ENCODE results near the gene GRM6.

Gene GRM6

GRCh38 chr5:178991190-178992145 is 3.7 kb downstream of the GRM6 start:
- Mint-ChIP-seq H3K4me3 (no peak overlapping the region), H3K27me3 (peaks cover 38% of the 10 kb centered on the region), H3K36me3 (ENCODE audit: low read depth) (no peaks in the 10 kb centered on the region), H3K4me1 (ENCODE audit: low read depth) (no peaks in the 10 kb centered on the region), H3K27ac (no peak overlapping the region), H3K9me3 (peaks cover 62% of the 10 kb centered on the region)
- intact Hi-C loops (cut with micrococcal nuclease), result no loop called here

DNA sequence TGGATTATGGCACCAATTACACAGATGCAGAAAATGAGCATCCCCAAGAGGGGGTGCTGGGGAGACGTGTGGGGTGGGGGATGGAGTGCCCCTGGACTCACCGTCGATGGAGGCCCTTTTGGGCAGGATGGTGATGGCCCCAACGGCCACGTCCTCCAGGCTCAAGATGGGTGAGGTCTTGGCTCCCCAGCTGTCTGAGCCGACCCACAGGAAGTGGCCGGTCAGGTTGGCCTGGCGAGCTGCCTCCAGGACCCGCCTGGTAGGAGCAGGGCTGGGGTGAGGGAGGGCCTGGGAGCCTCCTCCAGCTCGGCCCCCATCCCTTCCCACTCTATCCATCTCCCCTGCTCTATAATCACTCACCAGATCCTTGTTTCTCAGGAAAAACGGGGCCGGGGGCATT is 4.6 kb downstream of the GRM6 start:
- no peak overlapping the region for H3K27ac Mint-ChIP-seq
- intact Hi-C loops (cut with micrococcal nuclease), result no loop called here
- no peak overlapping the region for H3K4me3 Mint-ChIP-seq
- no peaks in the 10 kb centered on the region for H3K36me3 Mint-ChIP-seq (ENCODE audit: low read depth)
- H3K4me1 Mint-ChIP-seq (ENCODE audit: low read depth), result no peaks in the 10 kb centered on the region
- peaks cover 33% of the 10 kb centered on the region for H3K27me3 Mint-ChIP-seq
- peaks cover 72% of the 10 kb centered on the region for H3K9me3 Mint-ChIP-seq

DNA sequence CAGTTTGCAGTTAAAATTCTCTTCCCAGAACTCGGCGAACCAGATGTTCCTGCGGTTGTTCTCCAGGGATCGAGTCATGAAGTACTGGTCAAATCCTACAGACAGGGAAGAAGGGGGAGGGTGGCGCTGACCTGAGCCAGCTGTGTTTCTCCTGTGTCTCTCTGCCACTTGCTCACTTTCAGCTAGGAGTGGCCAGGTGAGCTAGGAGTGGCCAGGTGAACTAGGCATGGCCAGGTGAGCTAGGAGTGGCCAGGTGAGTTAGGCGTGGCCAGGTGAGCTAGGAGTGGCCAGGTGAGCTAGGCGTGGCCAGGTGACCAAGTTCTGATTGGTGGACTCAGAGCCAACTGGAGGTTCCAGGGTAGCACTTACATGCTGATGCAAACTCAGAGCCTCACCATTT is 5.8 kb downstream of the GRM6 start:
- Mint-ChIP-seq H3K27ac (no peak overlapping the region), H3K9me3 (peaks cover 83% of the 10 kb centered on the region), H3K36me3 (ENCODE audit: low read depth) (no peaks in the 10 kb centered on the region), H3K4me1 (ENCODE audit: low read depth) (no peaks in the 10 kb centered on the region), H3K4me3 (no peak overlapping the region), H3K27me3 (peaks cover 27% of the 10 kb centered on the region)
- intact Hi-C loops (cut with micrococcal nuclease), result no loop called here

GRCh38 chr5:178988436-178989220 is 6.5 kb downstream of the GRM6 start:
- peaks cover 20% of the 10 kb centered on the region for H3K27me3 Mint-ChIP-seq
- intact Hi-C loops (cut with micrococcal nuclease), result no loop called here
- no peak overlapping the region for H3K27ac Mint-ChIP-seq
- no peak overlapping the region for H3K4me3 Mint-ChIP-seq
- H3K4me1 Mint-ChIP-seq (ENCODE audit: low read depth), result no peaks in the 10 kb centered on the region
- H3K36me3 Mint-ChIP-seq (ENCODE audit: low read depth), result no peaks in the 10 kb centered on the region
- H3K9me3 Mint-ChIP-seq, result peaks cover 90% of the 10 kb centered on the region

DNA sequence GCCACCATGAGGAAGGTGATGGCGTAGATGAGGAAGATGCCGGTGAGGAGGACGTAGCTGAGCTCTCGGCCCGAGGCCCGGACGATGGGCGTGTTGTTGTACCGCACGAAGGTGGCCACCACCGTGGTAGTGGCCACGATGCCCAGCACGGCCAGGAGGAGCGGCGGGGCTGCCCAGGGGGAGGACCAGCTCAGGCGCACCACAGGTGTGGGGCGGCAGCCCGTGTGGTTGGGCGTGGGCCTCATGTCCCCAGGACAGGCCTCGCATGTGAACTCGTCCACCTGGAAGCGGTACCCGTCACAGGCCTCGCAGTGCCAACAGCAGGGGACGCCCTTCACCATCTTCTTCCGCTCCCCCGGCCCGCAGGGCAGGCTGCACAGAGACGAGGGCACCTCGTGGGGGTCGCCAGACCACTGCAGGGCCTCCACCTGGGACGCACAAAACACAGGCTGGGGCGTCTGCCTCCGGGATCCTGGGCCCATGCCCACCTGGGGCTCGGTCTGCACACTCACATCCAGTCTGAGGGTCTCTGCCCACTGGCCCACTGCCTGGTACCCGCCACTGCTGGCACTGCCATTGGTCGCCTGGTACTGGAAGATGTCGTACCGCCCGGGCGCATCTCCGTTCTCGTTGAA is 8.7 kb downstream of the GRM6 start:
- Mint-ChIP-seq H3K9me3 (peaks cover 99% of the 10 kb centered on the region), H3K4me1 (ENCODE audit: low read depth) (no peaks in the 10 kb centered on the region), H3K4me3 (no peak overlapping the region), H3K27me3 (no peaks in the 10 kb centered on the region), H3K27ac (no peak overlapping the region), H3K36me3 (ENCODE audit: low read depth) (no peaks in the 10 kb centered on the region)
- intact Hi-C loops (cut with micrococcal nuclease), result no loop called here

DNA sequence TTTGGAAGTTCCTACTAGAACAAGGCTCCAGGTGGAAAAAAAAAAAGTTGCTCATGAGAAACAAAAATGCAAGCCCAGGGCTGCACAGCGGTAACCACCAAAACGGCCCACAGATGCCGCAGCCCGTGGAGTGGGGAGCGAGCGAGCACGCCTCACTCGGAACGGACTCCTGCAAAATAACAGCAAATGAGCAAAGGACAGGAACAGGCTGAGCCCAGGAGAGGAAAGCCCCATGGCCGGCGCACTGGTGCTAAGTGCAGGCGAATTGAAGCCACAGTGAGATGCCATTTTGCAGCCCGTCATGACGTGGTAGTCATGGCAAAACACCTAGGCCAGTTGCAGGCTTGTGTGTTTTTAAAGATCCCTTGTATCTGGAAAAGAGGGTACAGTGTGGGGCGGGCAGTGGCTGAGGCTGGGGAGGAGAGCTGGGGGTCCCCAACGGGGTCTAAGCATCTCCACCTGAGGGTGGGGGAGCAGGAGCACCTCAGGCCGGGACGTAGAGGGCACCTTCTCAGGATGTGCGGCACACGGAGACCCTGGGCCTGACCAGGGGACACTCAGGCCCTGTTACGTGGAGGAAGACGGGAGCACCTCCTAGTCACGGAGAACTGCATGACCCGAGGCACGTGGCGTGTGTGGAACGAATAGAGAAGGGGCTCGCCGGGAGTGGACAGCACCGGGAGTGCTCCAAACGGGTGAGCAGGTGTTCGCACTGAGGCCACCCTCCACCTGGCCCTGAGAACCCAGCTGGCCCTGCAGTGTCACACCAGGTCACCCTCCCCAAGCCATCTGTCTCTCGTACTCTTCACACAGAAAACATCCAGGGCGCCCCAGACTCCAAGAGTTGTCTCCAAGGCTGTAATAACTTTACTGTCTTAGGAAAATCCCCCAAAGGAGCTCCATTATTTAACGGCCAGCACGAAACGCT is 10.7 kb downstream of the GRM6 start:
- H3K27me3 Mint-ChIP-seq, result no peaks in the 10 kb centered on the region
- H3K36me3 Mint-ChIP-seq (ENCODE audit: low read depth), result no peaks in the 10 kb centered on the region
- H3K4me1 Mint-ChIP-seq (ENCODE audit: low read depth), result no peaks in the 10 kb centered on the region
- peaks cover 99% of the 10 kb centered on the region for H3K9me3 Mint-ChIP-seq
- intact Hi-C loops (cut with micrococcal nuclease), result no loop called here
- no peak overlapping the region for H3K4me3 Mint-ChIP-seq
- H3K27ac Mint-ChIP-seq, result no peak overlapping the region

GRCh38 chr5:178983728-178984127 is 11.4 kb downstream of the GRM6 start:
- H3K27ac Mint-ChIP-seq, result no peak overlapping the region
- H3K4me3 Mint-ChIP-seq, result no peak overlapping the region
- H3K27me3 Mint-ChIP-seq, result no peaks in the 10 kb centered on the region
- no peaks in the 10 kb centered on the region for H3K36me3 Mint-ChIP-seq (ENCODE audit: low read depth)
- no peaks in the 10 kb centered on the region for H3K4me1 Mint-ChIP-seq (ENCODE audit: low read depth)
- peaks cover 99% of the 10 kb centered on the region for H3K9me3 Mint-ChIP-seq
- intact Hi-C loops (cut with micrococcal nuclease), result no loop called here

GRCh38 chr5:178982941-178983340 is 12.2 kb downstream of the GRM6 start:
- Mint-ChIP-seq H3K4me3 (no peak overlapping the region), H3K9me3 (peaks cover 99% of the 10 kb centered on the region), H3K27ac (no peak overlapping the region), H3K36me3 (ENCODE audit: low read depth) (no peaks in the 10 kb centered on the region), H3K4me1 (ENCODE audit: low read depth) (no peaks in the 10 kb centered on the region), H3K27me3 (no peaks in the 10 kb centered on the region)
- intact Hi-C loops (cut with micrococcal nuclease), result no loop called here

- Mint-ChIP-seq H3K4me1 (ENCODE audit: low read depth) (no peaks in the 10 kb centered on the region), H3K36me3 (ENCODE audit: low read depth) (no peaks in the 10 kb centered on the region), H3K4me3 (no peak overlapping the region), H3K27ac (no peak overlapping the region), H3K9me3 (peaks cover 99% of the 10 kb centered on the region), H3K27me3 (no peaks in the 10 kb centered on the region)
- intact Hi-C loops (cut with micrococcal nuclease), result no loop called here
Measured at GRCh38 chr5:178981381-178981780, 13.7 kb downstream of the GRM6 start.

GRCh38 chr5:178965465-178966055 is 29.6 kb downstream of the GRM6 start:
- no peaks in the 10 kb centered on the region for H3K27me3 Mint-ChIP-seq
- H3K36me3 Mint-ChIP-seq (ENCODE audit: low read depth), result no peaks in the 10 kb centered on the region
- peaks cover 92% of the 10 kb centered on the region for H3K9me3 Mint-ChIP-seq
- H3K27ac Mint-ChIP-seq, result no peak overlapping the region
- H3K4me3 Mint-ChIP-seq, result no peak overlapping the region
- intact Hi-C loops (cut with micrococcal nuclease), result no loop called here
- no peaks in the 10 kb centered on the region for H3K4me1 Mint-ChIP-seq (ENCODE audit: low read depth)

- Mint-ChIP-seq H3K4me3 (no peak overlapping the region), H3K27ac (no peak overlapping the region), H3K27me3 (peaks cover 26% of the 10 kb centered on the region), H3K36me3 (ENCODE audit: low read depth) (peaks cover 9% of the 10 kb centered on the region), H3K9me3 (peaks cover 93% of the 10 kb centered on the region), H3K4me1 (ENCODE audit: low read depth) (no peaks in the 10 kb centered on the region)
- intact Hi-C loops (cut with micrococcal nuclease), result no loop called here
Measured at GRCh38 chr5:178941361-178941760, 53.8 kb downstream of the GRM6 start.

DNA sequence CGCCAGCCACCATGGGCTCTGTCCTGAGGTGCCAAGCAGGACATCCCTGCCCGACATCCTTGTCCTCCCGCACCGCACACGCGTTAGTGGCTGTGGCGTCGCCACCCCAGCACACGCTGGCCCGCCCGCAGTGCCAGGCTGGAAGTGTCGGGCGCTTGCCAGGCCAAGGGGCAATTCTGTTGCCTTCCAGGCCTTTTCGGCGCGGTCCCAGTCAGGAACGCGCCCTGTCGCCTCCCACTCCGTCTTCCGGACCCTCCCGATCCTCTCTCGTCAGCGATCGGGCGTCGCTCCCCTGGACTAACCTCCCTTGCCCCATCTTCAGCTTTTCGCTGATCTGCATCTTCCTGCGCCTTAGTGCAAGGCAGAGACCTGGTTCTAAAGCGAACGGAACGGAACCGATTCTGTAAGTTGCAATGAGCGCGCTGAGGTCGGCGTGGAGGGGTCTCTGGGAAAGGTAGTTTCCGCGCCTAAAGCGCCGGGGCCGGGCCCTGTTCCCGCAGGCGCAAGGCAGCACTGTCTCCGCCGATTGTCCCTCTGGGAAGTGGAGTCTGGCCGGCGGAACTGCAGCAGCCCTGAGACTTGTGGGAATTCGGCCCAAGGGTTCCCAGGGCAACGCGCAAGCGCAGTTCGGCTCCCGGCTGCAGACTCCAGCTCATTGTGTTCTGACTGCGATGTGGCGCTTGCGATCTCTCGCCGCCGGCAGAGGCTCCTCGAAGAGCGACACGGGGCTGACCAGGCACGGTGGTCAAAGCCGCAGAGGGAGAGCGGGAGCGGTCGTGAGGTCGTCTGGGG is 54.4 kb downstream of the GRM6 start, which contains the start of gene ZNF454:
TSS of gene ZNF454 (plus strand) at position 630 of the 792 bp plus-strand sequence. CDS start 1,594 bp downstream, outside the sequence.
- H3K36me3 Mint-ChIP-seq (ENCODE audit: low read depth), result peaks cover 9% of the 10 kb centered on the region
- H3K4me1 Mint-ChIP-seq (ENCODE audit: low read depth), result no peaks in the 10 kb centered on the region
- H3K27me3 Mint-ChIP-seq, result peaks cover 26% of the 10 kb centered on the region
- no peak within 1 kb of the TSS for H3K27ac Mint-ChIP-seq
- H3K4me3 Mint-ChIP-seq, result no peak within 1 kb of the TSS
- intact Hi-C loops (cut with micrococcal nuclease), result no loop called here
- H3K9me3 Mint-ChIP-seq, result peaks cover 93% of the 10 kb centered on the region
